GM10847 (cell line): ENCODE data around the gene TMBIM1.

Source experiments
- POLR2A ChIP-seq: IDR thresholded peaks from 2 replicates; pipeline ENCODE4 v1.6.1; 2011; ENCODE audit not compliant: insufficient read length; ENCODE audit errors: extremely low read depth

TMBIM1 gene

GRCh38 chr2:218301176-218301819 lies 9.0 kb upstream of the TMBIM1 start:
- no peak for TF ChIP-seq POLR2A

GRCh38 chr2:218300141-218300540 lies 7.8 kb upstream of the TMBIM1 start:
- no peak for TF ChIP-seq POLR2A

- TF ChIP-seq POLR2A, result no peak
Observed at GRCh38 chr2:218298314-218298875, 6.1 kb upstream of the TMBIM1 start.

GRCh38 chr2:218296847-218297246 lies 4.5 kb upstream of the TMBIM1 start:
- no peak for TF ChIP-seq POLR2A

DNA sequence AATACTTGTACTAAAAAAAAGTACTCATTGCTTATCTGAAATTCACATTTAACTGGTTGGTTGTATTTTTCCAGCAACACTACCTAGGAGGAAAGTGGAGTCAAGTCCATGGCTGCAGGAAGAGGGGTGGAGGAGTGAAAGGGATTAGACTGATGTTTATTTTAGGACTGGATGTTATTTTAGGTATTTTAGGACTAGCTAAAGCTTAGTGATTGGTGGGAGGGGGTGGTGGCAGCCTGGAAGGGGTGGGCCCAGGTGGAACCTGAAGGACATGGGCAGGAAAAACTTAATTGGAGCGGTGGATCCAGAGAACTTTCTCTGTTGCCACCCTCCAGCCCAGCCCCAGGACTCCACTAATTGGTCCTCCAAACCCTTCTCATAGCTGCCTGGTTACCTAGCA lies 3.9 kb upstream of the TMBIM1 start:
- no peak for TF ChIP-seq POLR2A

DNA sequence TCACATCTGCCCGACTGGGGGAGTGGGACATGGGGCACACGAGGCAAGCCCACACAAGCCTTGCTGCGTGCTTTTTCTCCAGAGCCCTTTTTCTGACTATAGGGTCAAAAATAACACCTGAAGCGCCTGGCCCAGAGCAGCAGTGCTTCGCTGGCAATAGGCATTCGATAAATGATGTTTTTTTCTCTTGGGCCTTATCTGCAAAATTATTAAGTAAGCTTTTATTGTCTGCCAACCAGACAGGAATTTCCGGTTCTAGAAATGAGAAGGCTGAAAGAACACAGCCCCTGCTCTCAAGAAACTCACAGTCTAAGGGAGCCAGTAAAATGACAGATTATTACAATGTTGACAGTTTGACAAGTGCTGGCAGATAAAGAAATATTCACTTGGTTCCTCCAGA lies 2.7 kb upstream of the TMBIM1 start:
- no peak for TF ChIP-seq POLR2A

DNA sequence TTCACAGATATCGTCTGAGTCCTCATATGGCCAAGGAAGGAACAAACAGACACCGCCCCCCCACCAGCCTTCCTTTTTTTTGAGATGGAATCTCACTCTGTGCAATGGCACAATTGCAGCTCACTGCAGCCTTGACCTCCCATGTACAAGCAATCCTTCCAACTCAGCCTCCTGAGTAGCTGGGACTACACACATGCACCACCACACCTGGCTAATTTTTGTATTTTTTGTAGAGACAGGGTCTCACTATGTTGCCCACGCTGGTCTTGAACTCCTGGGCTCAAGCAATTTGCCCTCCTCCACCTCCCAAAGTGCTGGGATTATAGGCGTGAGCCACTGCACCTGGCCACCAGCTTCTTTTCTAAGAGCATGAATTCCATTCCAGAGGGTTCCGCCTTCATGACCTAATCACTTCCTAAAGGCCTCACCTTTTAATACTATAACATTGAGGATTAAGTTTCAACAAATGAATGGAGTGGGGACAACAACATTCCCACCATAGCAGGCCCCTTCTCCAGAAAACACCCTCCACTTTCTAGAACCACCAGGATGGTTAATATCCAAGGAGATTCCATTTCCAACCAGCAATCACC lies 2.2 kb upstream of the TMBIM1 start:
- no peak for TF ChIP-seq POLR2A

DNA sequence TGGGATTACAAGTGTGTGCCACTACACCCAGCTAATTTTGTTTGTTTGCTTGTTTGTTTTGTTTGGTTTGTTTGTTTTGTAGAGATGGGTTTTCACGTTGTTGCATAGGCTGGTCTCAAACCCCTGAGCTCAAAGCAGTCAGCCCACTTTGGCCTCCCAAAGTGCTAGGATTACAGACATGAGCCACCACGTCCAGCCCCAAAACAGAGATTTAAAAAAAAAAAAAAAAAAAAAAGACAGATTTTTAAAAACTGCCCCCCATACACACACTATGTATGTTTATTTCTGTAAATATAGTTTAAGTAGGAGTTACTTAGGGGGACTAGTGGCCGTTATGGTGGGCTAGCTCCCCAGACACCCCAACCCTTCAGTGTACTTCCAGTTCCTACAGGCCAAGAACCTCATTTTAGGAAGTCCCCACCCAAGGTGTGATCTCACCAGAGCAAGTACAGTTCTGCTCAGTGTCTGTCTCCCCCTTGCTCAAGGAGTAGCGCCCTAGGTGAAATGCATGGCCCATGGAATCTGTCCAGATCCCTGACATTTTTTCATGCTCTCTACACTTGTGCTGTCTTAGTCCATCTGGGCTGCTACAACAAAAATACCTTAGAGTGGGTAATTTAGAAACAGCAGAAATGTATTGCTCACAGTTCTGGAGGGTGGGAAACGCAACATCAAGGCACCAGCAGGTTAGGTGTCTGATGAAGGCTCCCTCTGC lies 1.6 kb upstream of the TMBIM1 start:
- no peak for TF ChIP-seq POLR2A

DNA sequence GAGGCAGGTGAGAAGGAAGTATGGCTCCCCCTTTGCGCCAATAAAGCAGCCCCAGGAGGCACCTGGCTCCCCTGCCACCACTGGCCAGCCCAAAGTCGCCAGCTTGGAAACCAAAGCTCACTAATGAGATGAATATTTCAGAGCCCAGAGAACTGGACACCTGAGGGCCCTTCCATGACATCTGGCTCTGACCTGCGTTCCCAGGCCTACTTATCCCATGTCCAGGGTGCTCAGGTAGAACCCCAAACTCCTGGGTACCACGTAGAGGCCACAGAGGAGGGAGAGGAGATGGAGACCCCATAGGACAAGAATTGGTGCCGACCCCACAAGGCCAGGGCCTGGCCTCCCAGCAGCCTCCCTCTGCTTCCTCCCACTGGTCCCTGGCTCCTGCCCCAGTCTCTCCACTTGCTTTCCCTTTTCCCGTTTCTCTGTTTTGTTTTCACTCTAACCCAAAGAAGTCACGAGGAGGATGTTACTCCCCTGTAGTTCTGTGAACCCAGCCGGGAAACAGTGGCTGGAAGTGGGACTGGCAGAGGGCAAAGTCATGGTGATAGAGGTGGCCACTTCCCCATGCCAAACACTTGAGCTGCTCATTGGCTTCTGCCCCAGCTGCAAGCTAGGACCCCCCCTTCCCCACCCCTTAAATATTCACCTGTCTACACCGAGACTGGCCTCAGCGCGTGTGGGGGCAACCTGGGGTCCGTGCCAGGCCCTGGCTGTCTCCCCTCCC lies 820 bp downstream of the TMBIM1 start:
- TF ChIP-seq POLR2A, result no peak

- TF ChIP-seq POLR2A, result no peak
Observed at GRCh38 chr2:218290316-218291261, 1.7 kb downstream of the TMBIM1 start.

DNA sequence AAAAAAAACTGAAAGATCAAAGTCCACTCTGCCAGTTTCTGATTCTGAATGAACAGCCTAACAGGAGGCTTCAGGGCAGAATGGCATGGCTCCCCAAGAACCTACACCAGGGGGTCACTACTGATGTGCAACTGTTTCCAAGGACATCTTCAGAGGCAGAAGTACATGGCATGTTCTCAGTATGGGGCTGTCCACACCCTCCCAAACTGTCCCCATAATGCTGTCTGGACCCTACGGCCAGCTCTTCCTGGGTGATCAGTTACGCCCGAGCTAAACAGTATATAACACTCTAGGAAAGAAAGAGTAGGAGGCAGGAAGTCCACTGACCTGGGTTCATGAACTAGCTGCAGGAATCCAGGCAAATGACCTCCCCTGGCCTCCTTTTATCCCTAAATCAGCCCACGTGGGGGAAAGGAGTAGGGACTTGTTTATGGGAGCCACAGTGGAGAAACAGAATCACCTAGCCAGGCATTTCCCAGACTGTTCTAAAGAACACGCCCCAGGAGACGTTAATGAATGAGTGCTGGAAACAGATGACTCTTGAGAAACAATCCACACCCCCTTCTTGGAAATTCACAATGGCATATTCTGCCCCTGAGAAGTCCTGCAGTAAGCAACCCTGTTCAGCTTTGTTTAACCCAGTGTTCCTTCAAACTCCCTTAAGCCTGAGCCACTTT lies 2.5 kb downstream of the TMBIM1 start:
- TF ChIP-seq POLR2A, result no peak

- TF ChIP-seq POLR2A, result no peak
Observed at GRCh38 chr2:218286570-218287459, 5.5 kb downstream of the TMBIM1 start.

DNA sequence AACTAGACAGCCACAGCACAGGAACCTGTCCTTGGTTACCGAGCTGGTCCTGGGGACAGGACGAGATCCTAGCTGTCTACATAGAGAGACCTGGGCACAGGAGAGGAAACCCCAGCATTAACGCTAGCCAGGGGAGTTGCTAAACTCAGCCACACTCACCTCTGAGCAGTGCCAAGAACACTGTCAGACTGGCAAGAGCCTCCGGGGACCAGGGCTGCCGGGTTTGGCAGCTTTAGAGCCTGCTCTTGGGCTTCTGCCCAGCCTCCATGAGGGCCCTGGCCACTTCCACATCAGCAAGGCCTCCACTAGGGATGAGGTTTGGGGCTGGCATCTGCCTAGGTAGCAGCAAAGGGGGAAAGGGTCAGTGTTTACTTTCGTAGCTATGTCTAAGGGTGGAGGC lies 6.7 kb downstream of the TMBIM1 start:
- TF ChIP-seq POLR2A, result no peak
